PFSK-1 (cell line): Measurements from ENCODE around the gene DNPH1.

Source experiments
- FOXP2 ChIP-seq: optimal IDR thresholded peaks from 2 replicates; pipeline ENCODE3; 2011; ENCODE audit warnings: borderline replicate concordance, control low read depth, inconsistent platforms; ENCODE audit not compliant: insufficient read depth; ENCODE audit errors: extremely low read length, extremely low read depth
- POLR2AphosphoS5 ChIP-seq: IDR thresholded peaks from 2 replicates; pipeline ENCODE4 v1.6.1; 2012; ENCODE audit warnings: low read depth, mild to moderate bottlenecking, control low read depth, low read length, moderate library complexity
- REST ChIP-seq, 2 experiments: IDR thresholded peaks; 2 replicates each; pipeline versions ENCODE4 v1.6.1 to v1.8.0; 2011 to 2012; ENCODE audit warnings: low read depth in 2 of 2, low read length in 2 of 2, control low read depth in 1 of 2, inconsistent platforms in 1 of 2, mild to moderate bottlenecking in 1 of 2, moderate library complexity in 1 of 2; ENCODE audit not compliant: insufficient read depth in 1 of 2
- SIN3A ChIP-seq: IDR thresholded peaks from 2 replicates; pipeline ENCODE4 v1.6.1; 2012; ENCODE audit warnings: mild to moderate bottlenecking, low read length, moderate library complexity, borderline replicate concordance; ENCODE audit not compliant: insufficient read depth
- TAF1 ChIP-seq: IDR thresholded peaks from 2 replicates; pipeline ENCODE4 v1.6.1; 2012; ENCODE audit warnings: low read length, control low read depth, borderline replicate concordance; ENCODE audit not compliant: insufficient read depth

The DNPH1 gene

DNA sequence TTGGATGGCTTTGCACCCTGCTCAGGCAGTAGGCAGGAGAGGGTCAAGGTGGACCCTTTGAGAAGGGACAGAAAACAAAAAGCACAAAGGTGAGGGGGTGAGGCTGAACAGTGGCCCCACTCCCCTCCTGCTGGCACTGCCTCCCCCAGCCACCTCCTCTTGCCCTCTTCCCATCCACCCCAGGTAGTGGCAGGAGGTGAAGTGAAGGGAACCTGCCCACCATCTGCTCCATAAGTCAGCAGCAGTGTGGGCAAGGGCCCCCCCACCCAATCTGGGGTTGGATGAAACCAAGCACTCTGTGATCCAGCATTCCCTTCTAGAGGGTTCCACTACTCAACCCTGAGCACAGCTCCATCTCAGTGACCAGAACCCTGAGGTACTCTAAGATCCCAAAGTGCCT is 42.7 kb upstream of the DNPH1 start:
- TF ChIP-seq REST (IDR thresholded peaks at IDR 0.05; ENCODE audit: insufficient read depth in 1 of 2, low read depth in 2 of 2, low read length in 2 of 2): no peak
- TF ChIP-seq TAF1: no peak
- no peak for TF ChIP-seq POLR2AphosphoS5
- no peak for TF ChIP-seq SIN3A
- no peak for TF ChIP-seq FOXP2

DNA sequence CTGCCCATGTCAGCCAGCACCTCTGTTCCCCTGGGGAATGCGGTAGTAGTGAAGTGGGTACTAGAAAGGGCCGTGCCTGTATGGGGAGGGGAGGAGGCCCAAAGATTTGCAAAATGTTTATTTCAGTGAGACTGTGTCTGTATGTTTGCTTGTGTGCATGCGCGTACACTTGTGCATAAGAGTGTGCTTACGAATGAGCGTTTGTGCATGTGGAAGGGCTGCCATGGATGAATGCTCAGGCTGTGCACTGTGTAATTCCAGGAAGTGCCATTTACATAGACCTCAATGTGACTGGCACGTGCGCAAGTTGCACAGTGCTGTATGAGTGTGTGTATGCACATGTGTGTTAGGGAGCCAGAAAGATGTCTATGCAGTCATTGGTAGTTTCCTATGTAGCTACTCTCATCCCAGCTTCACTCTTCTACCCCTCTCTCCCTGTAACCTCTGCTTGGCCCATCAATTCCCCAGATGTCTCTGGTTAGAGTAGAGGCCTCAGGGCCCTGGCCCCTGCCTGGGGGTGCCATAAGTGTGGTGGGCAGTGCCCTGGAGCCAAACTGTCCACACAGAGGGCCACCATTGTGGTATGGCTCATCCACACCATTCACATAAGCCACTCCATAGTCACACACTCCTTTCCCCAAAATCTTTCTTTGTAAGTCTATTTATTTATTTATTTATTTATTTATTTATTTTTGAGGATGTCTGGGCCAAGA is 42.0 kb upstream of the DNPH1 start:
- TF ChIP-seq SIN3A (no peak), POLR2AphosphoS5 (no peak), REST (IDR thresholded peaks at IDR 0.05; ENCODE audit: insufficient read depth in 1 of 2, low read depth in 2 of 2, low read length in 2 of 2) (no peak), FOXP2 (no peak), TAF1 (no peak)

DNA sequence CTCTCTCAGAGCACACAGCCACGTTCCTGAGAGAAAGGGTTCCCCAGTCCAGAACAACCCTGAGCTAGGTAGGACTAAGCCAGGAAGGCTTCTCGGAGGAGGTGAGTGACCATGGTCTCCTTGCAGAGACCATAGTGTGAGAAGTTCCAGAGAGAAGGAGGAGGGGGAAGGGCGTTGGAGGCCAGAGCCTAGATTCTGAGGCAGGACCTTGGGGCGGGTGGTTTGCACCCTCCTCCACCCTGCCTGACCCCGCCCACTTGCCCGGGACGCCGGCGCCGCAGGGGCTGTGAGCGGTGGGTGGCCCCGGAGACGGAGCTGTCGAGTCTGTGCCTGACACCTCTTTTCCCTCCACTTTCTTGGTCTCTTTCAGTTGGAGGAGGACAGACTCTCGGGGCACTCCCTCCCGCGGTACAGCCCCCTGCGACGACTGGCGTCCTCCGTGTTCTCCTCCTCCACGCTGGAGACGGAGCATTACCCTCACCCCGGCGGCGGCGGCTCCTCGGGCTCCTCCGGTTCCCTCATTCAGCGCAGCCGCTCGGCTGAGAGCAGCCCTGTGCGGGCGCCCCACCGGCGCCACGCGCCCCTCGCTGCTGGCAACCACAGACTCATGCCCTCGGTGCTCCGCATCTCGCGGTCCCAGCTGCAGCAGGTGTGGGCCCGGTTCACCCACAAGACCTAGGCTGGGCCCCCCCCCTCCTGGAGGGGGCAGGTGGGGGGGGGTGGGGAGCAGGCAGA is 40.2 kb upstream of the DNPH1 start:
- TF ChIP-seq SIN3A (no peak), FOXP2 (no peak), POLR2AphosphoS5 (no peak), TAF1 (no peak), REST (IDR thresholded peaks at IDR 0.05; ENCODE audit: insufficient read depth in 1 of 2, low read depth in 2 of 2, low read length in 2 of 2) (no peak)

GRCh38 chr6:43268782-43269272 is 39.5 kb upstream of the DNPH1 start:
- TF ChIP-seq REST (IDR thresholded peaks at IDR 0.05; ENCODE audit: insufficient read depth in 1 of 2, low read depth in 2 of 2, low read length in 2 of 2) (no peak), SIN3A (no peak), FOXP2 (no peak), TAF1 (no peak), POLR2AphosphoS5 (no peak)

- TF ChIP-seq FOXP2 (no peak), TAF1 (no peak), SIN3A (no peak), POLR2AphosphoS5 (no peak), REST (IDR thresholded peaks at IDR 0.05; ENCODE audit: insufficient read depth in 1 of 2, low read depth in 2 of 2, low read length in 2 of 2) (no peak)
Measured at GRCh38 chr6:43268355-43268700, 39.0 kb upstream of the DNPH1 start.
